OCI-LY7 (cell line): ENCODE data around the gene NYNRIN. TPM values are rescaled to one million over a fixed set of nuclear protein-coding genes. Genes with fewer than 3 reads are reported as not detected.

ENCODE experiments used
- BruUV-seq: library from RNA; stranded (reverse); fragments of 400-500 nt; replicated peaks from 2 replicates; lab custom pipeline; 2021; lab: Mats Ljungman, UMichigan
- CTCF ChIA-PET: fragments of 300-600 bp; sonication (Branson Sonifier 250); formaldehyde crosslinking; loops from one replicate; lab custom pipeline; 2022; ENCODE audit warnings: antibody characterized with exemption; ENCODE audit not compliant: unreplicated experiment; lab: Charles Lee
- POLR2A ChIA-PET: fragments of 300-600 bp; sonication (Branson Sonifier 250); formaldehyde crosslinking; loops from one replicate; lab custom pipeline; 2022; ENCODE audit warnings: antibody characterized with exemption; lab: Charles Lee
- DNase-seq: peaks from one replicate; pipeline ENCODE4 v3.0.0-alpha.2; 2015; ENCODE audit warnings: low spot score
- H2AFZ ChIP-seq: fragments of 200-600 bp; sonication (generic), shearing (Covaris generic); 2 replicates; pipeline ENCODE4 v1.6.1; 2014; ENCODE audit warnings: mild to moderate bottlenecking, antibody characterized with exemption, low read length, moderate library complexity
- H3K27ac ChIP-seq: fragments of 200-600 bp; sonication (generic); 2 replicates; pipeline ENCODE4 v1.5.1; 2014; ENCODE audit warnings: mixed run types, low read depth, mild to moderate bottlenecking, moderate library complexity, low read length, inconsistent platforms; ENCODE audit not compliant: poor library complexity, severe bottlenecking
- H3K36me3 ChIP-seq: fragments of 200-600 bp; sonication (generic); 2 replicates; pipeline ENCODE4 v1.6.1; 2014; ENCODE audit warnings: mild to moderate bottlenecking, antibody characterized with exemption, low read length, moderate library complexity, mixed read lengths; ENCODE audit not compliant: insufficient read depth
- H3K4me1 ChIP-seq: fragments of 200-600 bp; sonication (generic); 2 replicates; pipeline ENCODE4 v1.5.1; 2014; ENCODE audit warnings: mild to moderate bottlenecking, low read length; ENCODE audit not compliant: insufficient read depth, poor library complexity, severe bottlenecking
- H3K4me2 ChIP-seq: fragments of 200-600 bp; sonication (generic); 2 replicates; pipeline ENCODE4 v1.6.1; 2014; ENCODE audit warnings: mild to moderate bottlenecking, low read length
- H3K4me3 ChIP-seq: fragments of 200-600 bp; sonication (generic); 2 replicates; pipeline ENCODE4 v1.5.1; 2014; ENCODE audit warnings: mild to moderate bottlenecking, low read depth, low read length; ENCODE audit not compliant: poor library complexity, severe bottlenecking
- H3K79me2 ChIP-seq: fragments of 200-600 bp; sonication (generic); 2 replicates; pipeline ENCODE4 v1.6.1; 2016; ENCODE audit warnings: low read depth, mild to moderate bottlenecking, low read length, moderate library complexity, mixed read lengths; ENCODE audit not compliant: insufficient read depth
- H3K9me2 ChIP-seq: fragments of 200-600 bp; sonication (generic); 2 replicates; pipeline ENCODE4 v1.6.1; 2016; ENCODE audit warnings: mild to moderate bottlenecking, low read length, mixed read lengths; ENCODE audit not compliant: insufficient read depth
- H3K9me3 ChIP-seq: fragments of 200-600 bp; sonication (generic); 2 replicates; pipeline ENCODE4 v1.6.1; 2014; ENCODE audit warnings: mild to moderate bottlenecking, mixed run types, low read length, mixed read lengths
- H4K20me1 ChIP-seq: fragments of 200-600 bp; sonication (generic); 2 replicates; pipeline ENCODE4 v1.6.1; 2014; ENCODE audit warnings: mild to moderate bottlenecking, antibody characterized with exemption, low read length, moderate library complexity, mixed read lengths; ENCODE audit not compliant: insufficient read depth
- EZH2phosphoT487 ChIP-seq: fragments of 200-600 bp; sonication (generic); IDR thresholded peaks from 2 replicates; pipeline ENCODE4 v1.6.1; 2018; ENCODE audit warnings: low read depth, borderline replicate concordance, mild to moderate bottlenecking, mixed run types, antibody characterized with exemption, low read length, moderate library complexity, mixed read lengths
- intact Hi-C: fragments of 100-400 bp; cut with micrococcal nuclease; formaldehyde crosslinking; loops from one replicate; pipeline ENCODE4 v1.10.0; 2022; ENCODE audit not compliant: unreplicated experiment
- total RNA-seq, 2 experiments: library from RNA; depleted of rRNA in 1 of 2; stranded (reverse); fragments of >200 nt in 1 of 2; shearing (Covaris generic) in 1 of 2; gene quantifications; 2 replicates each; pipeline ENCODE4 v1.2.3, GENCODE V29; 2014 to 2022
- TF ChIP-seq, protein P1 (sequence below): fragments of 200-600 bp; sonication (generic); conservative IDR thresholded peaks from 2 replicates; pipeline ENCODE4 v1.5.1; 2014; ENCODE audit warnings: mild to moderate bottlenecking, antibody characterized with exemption, low read length, moderate library complexity, mixed read lengths

The NYNRIN gene
- total RNA-seq, 2 experiments from 2014 or later = 0.13 TPM; not detected in 1

DNA sequence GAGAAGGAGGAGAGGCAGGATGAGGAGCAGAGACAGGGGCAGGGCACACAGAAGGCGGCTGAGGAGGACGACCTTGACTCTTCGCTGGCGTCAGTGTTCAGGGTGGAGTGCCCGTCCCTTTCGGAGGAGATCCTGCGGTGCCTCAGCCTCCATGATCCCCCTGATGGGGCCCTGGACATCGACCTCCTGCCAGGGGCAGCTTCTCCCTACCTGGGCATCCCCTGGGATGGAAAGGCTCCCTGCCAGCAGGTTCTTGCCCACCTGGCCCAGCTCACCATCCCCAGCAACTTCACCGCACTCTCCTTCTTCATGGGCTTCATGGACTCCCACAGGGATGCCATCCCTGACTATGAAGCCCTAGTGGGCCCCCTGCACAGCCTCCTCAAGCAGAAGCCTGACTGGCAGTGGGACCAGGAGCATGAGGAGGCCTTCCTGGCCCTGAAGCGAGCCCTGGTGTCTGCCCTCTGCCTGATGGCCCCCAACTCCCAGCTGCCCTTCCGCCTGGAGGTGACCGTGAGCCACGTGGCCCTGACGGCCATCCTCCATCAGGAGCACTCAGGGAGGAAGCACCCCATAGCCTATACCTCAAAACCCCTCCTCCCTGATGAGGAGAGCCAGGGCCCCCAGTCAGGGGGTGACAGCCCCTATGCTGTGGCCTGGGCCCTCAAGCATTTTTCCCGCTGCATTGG, 16.1 kb downstream of the NYNRIN start:
- no peaks in the 10 kb centered on the region for H3K79me2 ChIP-seq
- H2AFZ ChIP-seq = no peak overlapping the region
- no peak for DNase-seq
- POLR2A ChIA-PET = interaction anchor here (0.9 to 2.1 kb wide), 3 partner anchors 10 to 52 kb away, joined by 4 to 12 read pairs (median 4); no protein-coding TSS in a partner anchor
- no peak overlapping the region for H3K27ac ChIP-seq
- no peak overlapping the region for H3K4me3 ChIP-seq
- intact Hi-C loops = no loop called here
- CTCF ChIA-PET = no interaction called here
- TF ChIP-seq, protein P1, sequence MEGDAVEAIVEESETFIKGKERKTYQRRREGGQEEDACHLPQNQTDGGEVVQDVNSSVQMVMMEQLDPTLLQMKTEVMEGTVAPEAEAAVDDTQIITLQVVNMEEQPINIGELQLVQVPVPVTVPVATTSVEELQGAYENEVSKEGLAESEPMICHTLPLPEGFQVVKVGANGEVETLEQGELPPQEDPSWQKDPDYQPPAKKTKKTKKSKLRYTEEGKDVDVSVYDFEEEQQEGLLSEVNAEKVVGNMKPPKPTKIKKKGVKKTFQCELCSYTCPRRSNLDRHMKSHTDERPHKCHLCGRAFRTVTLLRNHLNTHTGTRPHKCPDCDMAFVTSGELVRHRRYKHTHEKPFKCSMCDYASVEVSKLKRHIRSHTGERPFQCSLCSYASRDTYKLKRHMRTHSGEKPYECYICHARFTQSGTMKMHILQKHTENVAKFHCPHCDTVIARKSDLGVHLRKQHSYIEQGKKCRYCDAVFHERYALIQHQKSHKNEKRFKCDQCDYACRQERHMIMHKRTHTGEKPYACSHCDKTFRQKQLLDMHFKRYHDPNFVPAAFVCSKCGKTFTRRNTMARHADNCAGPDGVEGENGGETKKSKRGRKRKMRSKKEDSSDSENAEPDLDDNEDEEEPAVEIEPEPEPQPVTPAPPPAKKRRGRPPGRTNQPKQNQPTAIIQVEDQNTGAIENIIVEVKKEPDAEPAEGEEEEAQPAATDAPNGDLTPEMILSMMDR = no peak
- no peak for TF ChIP-seq EZH2phosphoT487
- H3K4me1 ChIP-seq = no peaks in the 10 kb centered on the region
- H4K20me1 ChIP-seq = no peaks in the 10 kb centered on the region
- no peaks in the 10 kb centered on the region for H3K36me3 ChIP-seq
- no TSS peak for BruUV-seq
- no peaks in the 10 kb centered on the region for H3K9me3 ChIP-seq
- no peaks in the 10 kb centered on the region for H3K9me2 ChIP-seq
- no peak overlapping the region for H3K4me2 ChIP-seq

DNA sequence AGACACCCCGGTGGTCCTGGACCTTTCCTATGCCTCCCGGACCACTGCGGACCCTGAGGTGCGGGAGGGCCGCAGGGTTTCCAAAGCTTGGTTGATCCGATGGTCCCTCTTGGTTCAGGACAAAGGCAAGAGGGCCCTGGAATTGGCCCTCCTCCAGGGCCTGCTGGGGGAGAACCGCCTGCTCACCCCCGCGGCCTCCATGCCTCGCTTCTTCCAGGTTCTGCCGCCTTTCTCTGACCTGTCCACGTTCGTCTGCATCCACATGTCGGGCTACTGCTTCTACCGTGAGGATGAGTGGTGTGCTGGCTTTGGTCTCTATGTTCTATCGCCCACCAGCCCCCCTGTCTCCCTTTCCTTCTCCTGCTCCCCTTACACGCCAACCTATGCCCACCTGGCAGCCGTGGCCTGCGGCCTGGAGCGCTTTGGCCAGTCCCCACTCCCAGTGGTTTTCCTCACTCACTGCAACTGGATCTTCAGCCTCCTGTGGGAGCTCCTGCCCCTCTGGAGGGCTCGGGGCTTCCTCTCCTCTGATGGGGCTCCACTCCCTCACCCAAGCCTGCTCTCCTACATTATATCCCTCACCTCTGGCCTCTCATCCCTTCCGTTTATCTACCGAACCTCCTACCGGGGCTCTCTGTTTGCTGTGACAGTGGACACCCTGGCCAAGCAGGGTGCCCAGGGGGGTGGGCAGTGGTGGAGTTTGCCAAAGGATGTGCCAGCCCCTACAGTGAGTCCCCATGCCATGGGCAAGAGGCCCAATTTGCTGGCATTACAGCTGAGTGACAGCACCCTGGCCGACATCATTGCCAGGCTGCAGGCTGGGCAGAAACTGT, 16.8 kb downstream of the NYNRIN start:
- no peaks in the 10 kb centered on the region for H3K4me1 ChIP-seq
- no peak overlapping the region for H3K4me2 ChIP-seq
- H3K9me3 ChIP-seq = no peaks in the 10 kb centered on the region
- no peaks in the 10 kb centered on the region for H3K9me2 ChIP-seq
- TF ChIP-seq, protein P1 = no peak
- TF ChIP-seq EZH2phosphoT487 = no peak
- POLR2A ChIA-PET = no interaction called here
- CTCF ChIA-PET = no interaction called here
- no peak overlapping the region for H3K27ac ChIP-seq
- BruUV-seq = no TSS peak
- no peaks in the 10 kb centered on the region for H3K36me3 ChIP-seq
- intact Hi-C loops = no loop called here
- no peaks in the 10 kb centered on the region for H4K20me1 ChIP-seq
- DNase-seq = no peak
- no peak overlapping the region for H3K4me3 ChIP-seq
- no peaks in the 10 kb centered on the region for H3K79me2 ChIP-seq
- H2AFZ ChIP-seq = no peak overlapping the region
